ENCODE results near the gene SNN.

Gene SNN

DNA sequence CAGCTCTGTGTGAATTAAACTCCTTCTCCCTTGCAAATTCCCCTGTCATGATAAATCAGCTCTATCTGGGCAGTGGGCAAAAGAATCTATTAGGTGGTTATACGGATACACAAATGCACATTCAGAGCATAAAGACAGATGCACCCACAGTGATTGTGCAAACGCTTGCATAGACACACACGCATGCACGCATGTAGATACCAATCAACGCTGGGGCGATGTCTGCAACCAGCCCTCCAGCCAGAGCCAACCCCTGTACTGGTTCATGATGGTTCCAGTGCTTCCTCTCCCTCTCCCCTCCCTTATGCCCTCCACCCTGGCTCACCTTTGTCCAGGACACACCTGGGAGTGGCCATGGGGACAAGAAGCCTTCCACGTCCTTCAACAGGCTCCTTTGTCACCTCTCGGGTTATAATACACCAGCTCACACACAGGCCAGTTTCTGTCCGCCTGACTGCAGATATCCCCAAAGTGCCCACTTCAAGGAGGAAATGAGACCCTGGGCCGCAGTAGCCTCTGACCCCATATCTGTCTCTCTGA, 33.1 kb upstream of the SNN start:
- no peak for DNase-seq (ENCODE audit: low read depth)

DNA sequence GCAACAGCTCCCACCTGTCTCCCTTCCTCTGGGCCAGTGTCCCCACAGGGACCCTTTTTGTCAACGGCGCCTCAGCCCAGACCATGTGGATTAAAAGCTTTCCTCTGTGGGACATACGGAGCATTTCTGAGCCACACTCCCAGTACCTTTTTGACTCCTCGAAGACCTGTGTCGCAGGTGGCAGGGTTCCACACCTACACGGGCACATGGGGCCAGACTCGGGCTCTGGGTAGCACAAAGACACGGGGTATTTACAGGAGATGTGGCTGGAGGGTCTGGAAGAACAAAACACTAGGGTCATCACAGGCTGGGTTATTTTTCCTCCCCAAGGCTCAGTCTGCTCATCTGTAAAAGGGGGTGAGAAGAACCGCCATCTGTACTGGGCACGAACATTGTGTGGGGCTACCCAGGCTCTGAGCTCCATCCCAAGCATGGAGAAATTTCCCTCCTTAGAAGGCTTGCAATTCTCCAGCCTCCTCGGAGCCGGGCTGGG, 32.5 kb upstream of the SNN start:
- no peak for DNase-seq (ENCODE audit: low read depth)

DNA sequence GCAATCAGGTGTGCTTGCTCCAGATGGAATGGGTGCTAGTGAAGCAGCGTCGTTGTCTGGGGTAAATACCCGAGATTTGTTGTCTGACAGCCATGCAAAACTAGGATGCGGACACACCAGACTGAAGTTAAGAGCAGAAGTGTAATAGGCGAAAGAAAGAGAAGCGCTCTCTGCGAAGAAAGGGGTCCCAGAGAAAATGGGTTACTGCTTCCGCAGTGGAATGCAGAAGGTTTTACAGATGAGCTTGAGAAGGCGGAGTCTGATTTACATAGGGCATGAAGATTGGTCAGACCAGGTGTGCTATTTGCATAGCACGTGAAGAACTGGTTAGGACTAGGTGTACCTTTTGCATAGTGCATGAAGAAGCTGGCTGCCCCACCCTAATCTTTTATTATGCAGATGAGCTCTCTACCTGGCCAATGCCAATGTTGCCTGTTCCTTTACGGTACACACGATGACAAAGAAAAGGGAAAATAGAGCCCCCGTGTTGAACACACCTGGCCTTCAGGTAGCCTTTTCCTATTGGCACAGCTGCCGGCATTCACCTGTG, 32.0 kb upstream of the SNN start:
- DNase-seq (ENCODE audit: low read depth): no peak

DNA sequence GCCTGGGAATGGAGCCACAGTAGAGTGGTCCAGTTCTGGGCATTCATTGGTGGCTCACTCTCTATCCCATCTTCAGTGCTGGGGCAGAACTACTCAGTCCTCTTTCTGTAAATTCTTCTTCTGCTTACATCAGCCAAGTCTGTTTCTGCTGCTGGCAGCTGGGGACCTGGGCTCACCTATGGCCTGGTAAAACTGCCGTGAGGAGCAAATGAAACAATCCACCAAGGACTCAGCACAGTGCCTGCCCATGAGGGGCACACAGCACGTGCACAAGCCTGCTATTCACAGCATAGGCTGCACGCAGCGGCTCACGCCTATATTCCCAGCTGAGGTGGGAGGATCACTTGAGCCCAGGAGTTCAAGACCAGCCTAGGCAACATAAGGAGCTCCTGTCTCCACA, 30.9 kb upstream of the SNN start:
- DNase-seq (ENCODE audit: low read depth): no peak

DNA sequence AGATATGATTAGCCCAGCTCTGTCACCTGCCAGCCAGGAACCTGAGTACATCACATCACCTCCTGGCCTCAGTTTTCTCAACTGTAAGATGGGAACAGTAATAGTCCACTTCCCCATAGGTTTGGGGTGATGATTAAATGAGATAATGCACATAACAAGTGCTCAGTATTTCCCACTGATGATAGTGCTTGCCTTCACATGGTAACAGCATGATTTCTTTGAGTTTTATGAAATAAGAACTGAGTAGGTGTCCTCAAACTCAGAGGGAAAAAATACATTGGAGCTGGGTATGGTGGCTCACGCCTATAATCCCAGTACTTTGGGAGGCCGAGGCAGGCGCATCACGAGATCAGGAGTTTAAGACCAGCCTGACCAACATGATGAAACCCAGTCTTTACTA, 30.1 kb upstream of the SNN start:
- DNase-seq (ENCODE audit: low read depth): no peak

DNA sequence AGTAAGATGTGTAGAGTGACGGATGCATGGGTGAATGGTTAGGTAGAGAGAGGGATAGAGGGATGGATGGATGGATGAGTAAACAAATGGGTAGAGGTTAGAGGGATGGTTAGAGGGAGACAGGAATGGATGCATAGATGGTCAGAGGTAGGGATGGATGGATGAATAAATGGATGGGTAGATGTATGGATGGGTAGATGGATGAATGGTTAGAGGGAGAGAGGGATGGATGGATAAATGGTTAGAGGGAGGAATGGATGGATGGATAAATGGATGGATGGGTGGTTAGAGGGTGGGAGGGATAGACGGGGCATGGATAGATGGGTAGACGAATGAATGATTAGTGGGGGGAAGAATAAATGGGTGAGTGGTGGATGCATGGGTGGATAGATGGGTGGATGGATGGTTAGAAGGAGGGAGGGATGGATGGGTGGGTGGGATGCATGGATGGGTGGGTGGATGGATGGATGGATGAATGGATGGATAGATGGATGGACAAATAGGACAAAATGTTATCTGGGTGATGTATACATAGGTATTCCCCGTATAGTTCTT, 29.2 kb upstream of the SNN start:
- DNase-seq (ENCODE audit: low read depth): no peak

DNA sequence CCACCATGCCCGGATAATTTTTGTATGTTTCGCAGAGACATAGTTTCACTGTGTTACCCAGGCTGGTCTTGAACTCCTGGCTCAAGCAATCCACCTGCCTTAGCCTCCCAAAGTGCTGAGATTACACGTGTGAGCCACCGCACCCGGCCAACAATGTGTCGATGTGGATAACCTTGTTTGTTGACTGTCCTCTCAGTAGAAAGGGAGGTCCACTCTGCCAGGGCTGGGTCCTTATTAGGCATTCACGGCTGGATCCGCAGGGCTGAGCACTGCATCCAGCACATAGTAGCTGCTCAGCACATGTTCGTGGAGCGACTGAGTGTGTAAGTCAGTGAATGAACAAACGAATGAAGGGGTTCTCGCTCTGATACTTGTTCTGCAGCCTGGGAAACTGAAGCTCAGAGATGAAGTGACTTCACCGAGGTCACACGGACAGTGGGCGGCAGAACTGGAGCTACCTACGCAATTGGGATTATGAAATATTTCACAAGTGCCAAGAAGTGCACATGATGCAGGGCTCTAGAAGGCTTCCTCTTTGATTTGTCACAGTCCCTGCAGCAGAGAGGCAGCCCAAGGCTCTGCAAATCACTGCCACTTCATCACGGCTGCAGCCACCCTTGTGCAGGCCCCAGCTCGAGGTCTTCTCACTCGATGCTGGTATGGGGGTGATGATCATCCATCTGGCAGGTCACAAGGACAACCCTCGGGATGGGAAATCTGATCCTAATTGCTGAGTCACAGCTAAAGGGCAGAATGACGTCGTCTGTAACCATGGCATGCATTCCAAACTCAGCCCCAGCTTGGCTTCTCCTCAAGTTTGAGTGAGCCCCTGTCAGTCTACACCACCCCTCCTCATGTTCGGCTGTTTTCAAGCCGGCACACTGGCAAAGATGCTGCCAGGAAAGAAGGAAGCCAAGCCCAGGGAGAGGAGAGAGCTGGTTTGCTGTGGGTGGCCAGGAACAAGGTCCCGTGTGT, 28.0 kb upstream of the SNN start:
- no peak for DNase-seq (ENCODE audit: low read depth)

DNA sequence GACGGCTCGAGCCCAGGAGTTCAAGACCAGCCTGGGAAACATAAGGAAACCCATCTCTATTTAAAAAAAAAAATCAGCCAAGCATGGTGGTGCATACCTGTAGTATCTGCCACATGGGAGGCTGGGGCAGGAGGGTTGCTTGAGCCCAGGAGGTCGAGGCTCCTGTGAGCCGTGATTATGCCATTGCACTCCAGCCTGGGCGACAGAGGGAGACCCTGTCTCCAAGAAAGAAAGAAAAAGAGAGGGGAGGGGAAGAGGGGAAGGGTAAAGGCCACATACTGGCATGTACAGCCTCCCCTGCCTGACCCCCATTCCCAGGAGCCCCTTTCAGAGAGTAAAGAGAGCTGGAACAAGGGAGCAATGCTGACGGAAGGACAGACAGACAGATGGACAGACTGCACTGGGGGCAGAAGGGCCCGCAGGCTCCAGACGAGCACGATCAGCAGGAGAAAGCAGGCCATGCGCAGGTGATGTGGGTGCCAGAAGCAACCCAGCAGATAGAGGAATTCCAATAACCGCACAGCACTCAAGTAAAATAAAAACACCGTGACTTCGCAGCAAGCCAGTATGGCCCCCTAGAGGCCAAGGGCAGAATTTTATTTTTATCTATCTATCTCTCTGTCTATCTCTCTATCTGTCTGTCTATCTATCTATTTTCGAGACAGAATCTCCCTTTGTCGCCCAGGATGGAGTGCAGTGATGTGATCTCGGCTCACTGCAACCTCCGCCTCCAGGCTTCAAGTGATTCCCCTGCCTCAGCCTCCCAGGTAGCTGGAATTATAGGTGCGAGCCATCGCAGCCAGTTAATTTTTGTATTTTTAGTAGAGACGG, 27.1 kb upstream of the SNN start:
- DNase-seq (ENCODE audit: low read depth): peak; percentile 20

DNA sequence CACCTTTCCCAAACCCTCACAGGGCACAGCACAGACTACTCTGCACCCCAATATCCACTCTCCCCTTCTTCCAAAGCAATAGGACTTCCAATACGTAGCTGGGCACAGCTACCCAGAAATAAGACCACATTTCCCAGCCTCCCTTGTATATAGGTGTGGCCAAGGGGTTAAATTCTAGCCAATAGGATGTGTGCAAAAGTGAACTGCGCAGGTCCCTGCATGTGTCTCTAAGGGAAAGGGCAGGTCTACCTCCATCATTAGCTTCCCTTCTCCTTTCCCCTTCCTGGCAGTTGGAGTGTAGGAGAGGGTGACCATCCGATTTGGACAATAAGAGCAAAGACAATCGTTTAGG, 25.5 kb upstream of the SNN start:
- no peak for DNase-seq (ENCODE audit: low read depth)

DNA sequence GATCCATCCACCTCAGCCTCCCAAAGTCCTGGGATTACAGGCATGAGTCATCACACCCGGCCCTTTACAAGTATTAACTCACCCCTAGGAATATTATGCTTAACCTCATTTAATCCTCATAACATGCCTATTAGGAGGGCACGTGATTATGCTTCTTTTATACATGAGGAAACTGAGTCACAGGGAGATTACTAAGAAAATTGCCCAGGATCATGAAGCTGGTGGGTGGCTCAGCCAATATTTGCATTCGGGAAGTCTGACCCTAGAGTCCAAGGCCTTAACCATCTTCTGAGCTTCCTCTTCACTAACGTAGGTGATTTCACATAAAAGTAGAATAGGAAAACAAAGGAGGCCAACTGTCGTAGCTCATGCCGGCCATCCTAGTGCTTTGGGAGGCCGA, 19.0 kb upstream of the SNN start:
- DNase-seq (ENCODE audit: low read depth): no peak

DNA sequence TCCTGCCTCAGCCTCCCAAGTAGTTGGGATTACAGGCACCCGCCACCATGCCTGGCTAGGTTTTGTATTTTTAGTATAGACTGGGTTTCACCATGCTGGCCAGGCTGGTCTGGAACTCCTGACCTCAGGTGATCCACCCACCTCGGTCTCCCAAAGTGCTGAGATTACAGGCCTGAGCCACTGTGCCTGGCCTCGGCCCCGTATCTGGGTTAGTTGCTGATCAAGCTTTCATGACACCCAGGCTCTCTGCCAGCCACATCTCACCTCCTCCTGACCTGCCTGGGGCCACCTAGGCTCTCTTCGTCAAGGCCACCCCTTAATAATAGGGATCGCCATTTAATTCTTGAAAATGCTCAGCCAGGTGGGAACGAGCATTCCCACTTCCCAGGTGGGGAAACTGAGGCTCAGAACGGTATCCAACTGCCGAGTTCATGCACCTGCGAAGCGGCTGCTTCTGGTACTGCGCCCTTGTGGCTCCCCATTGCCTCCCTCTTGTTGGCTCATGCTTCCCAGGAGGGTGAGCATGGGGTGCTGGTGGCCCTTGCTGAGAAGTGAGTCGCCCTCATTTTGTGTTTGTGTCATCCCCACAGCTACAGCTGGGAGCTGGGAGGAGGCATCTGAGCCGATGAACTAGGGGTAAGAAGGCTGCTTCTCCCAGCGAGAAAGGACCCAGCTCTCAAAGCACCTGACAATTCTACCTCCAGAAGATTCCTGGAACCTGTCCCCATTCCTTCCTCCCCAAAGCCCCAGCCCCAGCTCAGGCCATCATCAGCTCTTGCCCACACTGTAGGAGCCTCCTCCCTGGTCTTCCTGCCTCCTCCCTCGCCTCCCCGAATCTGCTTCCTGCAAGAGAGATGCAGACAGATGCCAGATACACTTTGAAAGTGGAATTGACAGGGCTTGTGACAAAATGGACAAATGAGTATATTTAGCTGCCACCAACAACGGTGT, 17.3 kb upstream of the SNN start:
- no peak for DNase-seq (ENCODE audit: low read depth)

DNA sequence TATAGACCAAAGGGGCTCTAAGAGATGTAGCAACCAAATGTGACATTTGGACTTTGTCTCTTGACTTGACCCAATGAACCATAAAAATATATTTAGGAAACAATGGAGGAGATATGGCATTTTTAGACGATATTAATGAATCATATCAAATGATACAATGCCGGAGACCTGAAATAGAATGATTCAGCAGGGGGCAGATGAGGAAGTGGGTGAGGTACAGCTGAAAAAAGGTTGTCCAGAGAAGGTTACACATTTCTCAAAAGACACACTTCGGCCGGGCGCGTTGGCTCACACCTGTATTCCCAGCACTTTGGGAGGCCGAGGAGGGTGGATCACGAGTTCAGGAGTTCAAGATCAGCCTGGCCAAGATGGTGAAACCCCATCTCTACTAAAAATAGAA, 16.5 kb upstream of the SNN start:
- DNase-seq (ENCODE audit: low read depth): no peak

DNA sequence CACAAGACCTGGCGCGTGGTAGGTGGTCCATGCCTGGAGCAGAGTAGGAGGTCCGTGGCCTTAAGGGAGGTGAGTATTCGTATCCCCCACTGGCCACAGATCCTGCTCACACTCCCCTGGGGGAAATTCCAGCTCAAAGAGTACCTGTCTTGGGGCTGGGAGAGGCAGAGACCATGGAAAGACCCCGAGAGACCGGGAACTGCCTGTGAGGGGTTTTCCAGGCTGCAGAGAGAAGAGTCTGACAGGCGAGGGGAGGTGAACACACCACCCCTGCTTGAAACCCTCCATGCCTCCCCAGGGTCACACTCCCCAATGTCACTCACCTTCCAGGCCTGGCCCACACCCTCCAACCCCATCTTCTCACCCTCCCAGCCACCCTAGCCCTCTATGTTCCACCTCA, 12.6 kb upstream of the SNN start:
- no peak for DNase-seq (ENCODE audit: low read depth)

DNA sequence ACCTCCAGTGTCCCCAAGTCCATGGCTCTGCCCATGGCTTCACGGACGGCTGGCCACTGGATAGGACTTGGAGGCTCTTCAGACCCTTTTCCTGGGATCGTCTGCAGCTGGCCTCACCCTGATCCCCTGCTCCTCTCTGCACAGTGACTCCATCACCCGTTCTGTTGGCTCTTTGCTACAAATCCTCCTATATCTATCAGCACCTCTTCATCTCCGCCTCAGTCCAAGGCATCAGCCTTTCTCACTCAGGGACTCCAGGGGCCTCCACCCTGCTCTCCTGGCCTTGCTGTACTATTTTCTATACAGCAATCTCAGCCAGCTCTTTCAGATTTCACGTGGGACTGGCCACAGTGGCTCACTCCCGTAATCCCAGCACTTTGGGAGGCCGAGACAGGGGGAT, 10.7 kb upstream of the SNN start:
- DNase-seq (ENCODE audit: low read depth): no peak

DNA sequence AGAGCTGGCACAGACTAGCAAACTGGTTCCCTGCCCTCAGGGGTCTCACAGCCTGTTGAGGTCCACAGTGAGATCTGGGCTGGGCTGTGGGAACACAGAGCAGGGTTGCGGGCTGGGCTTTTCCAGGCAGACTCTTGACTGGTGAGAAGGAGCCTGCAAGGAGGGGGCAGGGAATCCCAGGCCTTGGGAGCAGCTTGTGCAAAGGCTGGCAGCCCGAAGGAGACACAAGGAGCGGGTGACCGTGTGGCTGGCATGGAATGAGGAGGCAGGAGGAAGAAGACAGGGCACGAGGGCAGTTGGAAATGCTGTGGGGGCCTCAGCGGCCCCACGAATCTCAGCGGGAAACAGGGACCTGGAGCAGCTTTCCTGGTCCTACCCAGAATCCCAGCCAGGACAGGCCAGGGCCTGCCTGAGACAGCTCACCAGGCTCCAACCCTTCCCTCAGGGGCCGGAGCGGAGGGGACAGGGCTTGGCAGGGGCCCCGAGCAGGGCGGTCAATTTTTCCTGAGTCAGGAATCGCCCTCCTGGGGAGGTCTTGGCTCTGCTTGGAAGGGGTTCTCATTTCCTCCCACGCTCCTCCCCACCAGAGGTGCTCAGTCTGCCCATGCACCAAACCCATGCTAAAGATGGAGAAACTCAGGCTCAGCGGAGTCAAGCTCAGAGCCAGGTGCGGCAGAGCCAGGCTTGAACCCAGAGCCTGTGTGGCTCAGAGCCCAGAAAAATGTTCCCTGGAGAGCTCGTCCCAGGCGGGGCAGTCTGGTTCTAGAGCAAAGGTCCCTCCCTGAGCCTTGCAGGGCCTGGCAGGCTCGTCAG, 9.2 kb upstream of the SNN start:
- DNase-seq (ENCODE audit: low read depth): no peak

DNA sequence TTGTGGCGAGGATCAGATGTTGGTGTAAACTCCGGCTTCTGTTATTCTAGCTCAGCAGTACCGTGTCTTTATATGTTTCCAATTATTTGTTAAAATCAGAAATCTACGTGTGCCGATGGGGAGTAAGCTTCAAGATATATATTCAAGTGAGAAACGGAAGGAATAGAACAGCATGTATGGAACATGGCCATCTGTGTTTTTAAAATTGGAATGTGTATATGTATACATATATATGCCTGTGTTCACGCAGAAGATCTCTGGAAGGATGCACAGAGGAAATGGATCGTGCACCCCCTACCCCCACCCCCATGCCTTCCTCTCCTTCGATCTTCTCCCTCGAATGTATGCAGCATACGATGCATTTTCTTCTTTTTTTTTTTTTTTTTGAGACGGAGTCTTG, 7.7 kb upstream of the SNN start:
- no peak for DNase-seq (ENCODE audit: low read depth)

DNA sequence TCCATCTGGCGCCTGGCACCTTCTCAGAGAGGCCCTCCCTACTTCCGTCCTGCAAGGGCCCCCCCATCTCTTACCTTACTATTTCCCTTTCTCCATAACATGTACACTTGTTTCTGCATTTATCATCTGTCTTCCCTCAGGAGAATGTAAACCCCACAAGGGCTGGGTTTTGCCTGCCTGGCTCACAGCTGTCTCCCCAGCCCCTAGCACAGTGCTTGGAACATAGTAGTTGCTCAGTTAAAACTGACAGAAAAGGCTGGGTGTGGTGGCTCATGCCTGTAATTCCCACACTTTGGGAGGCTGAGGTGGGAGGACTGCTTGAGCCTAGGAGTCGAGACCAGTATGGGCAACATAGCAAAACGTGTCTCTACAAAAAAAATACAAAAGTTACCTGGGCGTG, 5.7 kb upstream of the SNN start:
- DNase-seq (ENCODE audit: low read depth): no peak

DNA sequence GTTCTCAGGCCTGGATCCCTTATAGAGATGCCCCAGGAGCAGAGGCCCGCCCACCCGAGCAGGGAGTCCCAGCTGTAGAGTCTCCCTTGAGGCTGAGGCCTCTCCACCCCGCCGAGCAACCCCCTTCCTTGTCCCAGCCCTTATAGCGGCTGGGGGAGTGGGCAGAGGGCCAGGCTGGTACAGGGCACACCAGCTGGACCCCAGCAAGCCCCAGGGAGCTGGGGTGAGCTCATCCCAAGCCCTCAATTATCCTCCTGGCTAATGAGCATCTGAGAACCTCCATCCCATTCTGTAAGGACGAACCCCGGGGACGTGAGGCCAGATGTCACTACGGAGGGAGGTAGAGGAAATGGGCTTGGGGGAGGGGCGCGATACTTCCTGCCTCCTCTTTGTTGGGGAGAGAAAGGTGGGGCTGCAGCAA, 3.2 kb upstream of the SNN start:
- DNase-seq (ENCODE audit: low read depth): no peak

DNA sequence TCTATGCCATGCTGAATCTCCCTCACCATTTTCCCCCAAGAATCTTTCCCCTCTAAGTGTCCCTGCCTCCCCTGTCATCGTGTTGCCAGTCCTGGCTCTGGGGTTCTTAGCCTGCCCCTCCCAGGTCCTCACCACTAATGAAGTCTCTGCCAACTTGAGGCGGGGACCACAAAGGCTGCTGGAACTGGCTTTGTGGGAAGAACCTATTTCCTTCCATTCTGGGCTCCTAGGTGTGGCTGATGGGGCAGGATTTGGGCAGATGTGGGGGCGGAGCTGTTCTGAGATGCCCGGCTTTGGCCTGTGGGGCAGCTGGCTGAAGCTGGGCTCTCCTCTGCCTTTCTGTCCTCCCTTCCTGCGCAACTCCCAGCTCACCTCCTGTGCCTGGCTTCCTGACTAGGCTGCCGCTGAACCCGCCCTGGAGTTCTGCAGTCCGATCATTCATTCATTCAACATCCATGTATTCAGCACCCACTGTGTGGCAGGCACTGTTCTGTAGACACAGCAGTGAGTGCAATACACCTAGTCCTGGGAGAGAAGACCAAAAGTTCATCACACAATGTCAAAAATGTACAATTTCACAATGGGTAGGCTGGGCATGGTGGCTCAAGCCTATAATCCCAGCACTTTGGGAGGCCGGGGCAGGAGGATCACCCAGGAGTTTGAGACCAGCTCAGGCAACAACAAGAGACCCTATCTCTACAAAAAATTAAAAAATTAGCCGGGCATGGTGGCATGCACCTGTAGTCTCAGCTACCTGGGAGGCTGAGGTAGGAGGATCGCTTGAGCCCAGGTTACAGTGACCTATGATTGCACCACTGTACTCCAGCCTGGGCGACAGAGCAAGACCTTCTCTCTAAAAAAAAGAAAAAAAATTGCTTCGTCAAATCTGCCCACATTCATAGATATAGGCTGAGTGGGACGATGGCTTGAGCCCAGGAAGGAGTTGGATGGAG, 1.9 kb upstream of the SNN start:
- DNase-seq (ENCODE audit: low read depth): no peak

Data from activated T-cell treated with anti-CD3 and anti-CD28 coated beads for 1 hour (primary cell).